CD14-positive monocyte (primary cell): ENCODE results near the gene PLD1. TPM values are rescaled to one million over a fixed set of nuclear protein-coding genes. Genes with fewer than 3 reads are reported as not detected.

Source experiments
- DNase-seq, 3 donors: peaks; one replicate each; pipeline ENCODE4 v3.0.0-alpha.2; 2011 to 2022
- H2AFZ ChIP-seq: 2 replicates; pipeline ENCODE4 v1.6.0; 2012; ENCODE audit warnings: mild to moderate bottlenecking, low read depth, low read length, inconsistent platforms; ENCODE audit not compliant: insufficient read depth, poor library complexity, severe bottlenecking
- H3K27ac ChIP-seq, 2 donors: 1 replicate in 1 of 2; 2 replicates in 1 of 2; pipeline ENCODE4 v1.5.1; 2012 to 2013; ENCODE audit warnings: low read length in 2 of 2, control low read depth in 1 of 2, inconsistent platforms in 1 of 2, low read depth in 1 of 2, mild to moderate bottlenecking in 1 of 2
- H3K27me3 ChIP-seq, 2 donors: one replicate each; pipeline versions ENCODE4 v1.6.0 to v1.6.1; 2011 to 2013; ENCODE audit warnings: low read length in 2 of 2; ENCODE audit not compliant: control insufficient read depth in 2 of 2, insufficient read depth in 2 of 2
- H3K36me3 ChIP-seq, 2 donors: replicated peaks in 1 of 2; 1 replicate in 1 of 2; 2 replicates in 1 of 2; pipeline versions ENCODE4 v1.5.1 to v1.6.1; 2012 to 2013; ENCODE audit warnings: low read length in 2 of 2, control low read depth in 1 of 2, inconsistent platforms in 1 of 2, mild to moderate bottlenecking in 1 of 2; ENCODE audit not compliant: insufficient read depth in 2 of 2, control insufficient read depth in 1 of 2
- H3K4me1 ChIP-seq, 2 donors: 1 replicate in 1 of 2; 2 replicates in 1 of 2; pipeline versions ENCODE4 v1.5.1 to v1.6.1; 2012 to 2013; ENCODE audit warnings: low read length in 2 of 2, control low read depth in 1 of 2, inconsistent platforms in 1 of 2, mild to moderate bottlenecking in 1 of 2, moderate library complexity in 1 of 2; ENCODE audit not compliant: insufficient read depth in 2 of 2, control insufficient read depth in 1 of 2
- H3K4me2 ChIP-seq: replicated peaks from 2 replicates; pipeline ENCODE3; 2012; ENCODE audit warnings: low read length, moderate library complexity, mild to moderate bottlenecking; ENCODE audit not compliant: poor library complexity, severe bottlenecking; ENCODE audit errors: extremely low read depth
- H3K4me3 ChIP-seq, 3 experiments: fragments of 200-600 bp in 1 of 3; sonication (generic) in 1 of 3; replicated peaks in 1 of 3; 1 replicate in 2 of 3; 2 replicates in 1 of 3; pipeline ENCODE4 v1.5.1; 2011 to 2013; ENCODE audit warnings: low read length in 3 of 3, mild to moderate bottlenecking in 3 of 3, control low read depth in 2 of 3, low read depth in 2 of 3, inconsistent platforms in 1 of 3, moderate library complexity in 1 of 3
- H3K79me2 ChIP-seq: 2 replicates; pipeline ENCODE4 v1.6.0; 2012; ENCODE audit warnings: mild to moderate bottlenecking, control low read depth, inconsistent platforms, low read length, moderate library complexity; ENCODE audit not compliant: insufficient read depth
- H3K9ac ChIP-seq: 2 replicates; pipeline ENCODE4 v1.6.0; 2017; ENCODE audit warnings: low read length, mild to moderate bottlenecking; ENCODE audit not compliant: insufficient read depth, poor library complexity, severe bottlenecking
- H3K9me3 ChIP-seq, 2 donors: replicated peaks in 1 of 2; 1 replicate in 1 of 2; 2 replicates in 1 of 2; pipeline versions ENCODE4 v1.5.1 to v1.6.1; 2012 to 2013; ENCODE audit warnings: low read length in 2 of 2, control low read depth in 1 of 2; ENCODE audit not compliant: control insufficient read depth in 1 of 2, insufficient read depth in 1 of 2
- H4K20me1 ChIP-seq: 2 replicates; pipeline ENCODE4 v1.6.0; 2012; ENCODE audit warnings: mild to moderate bottlenecking, low read length, control low read depth, moderate library complexity; ENCODE audit not compliant: insufficient read depth
- H3K27ac Mint-ChIP-seq, 7 donors: one replicate each; pipeline ENCODE4 v1.8.0; 2020; ENCODE audit warnings: mild to moderate bottlenecking in 7 of 7, mixed read lengths in 7 of 7, moderate library complexity in 6 of 7, inconsistent platforms in 2 of 7
- H3K27me3 Mint-ChIP-seq, 3 donors: one replicate each; pipeline ENCODE4 v1.8.0; 2021 to 2022; ENCODE audit warnings: low read depth in 3 of 3, mild to moderate bottlenecking in 3 of 3, mixed read lengths in 3 of 3, moderate library complexity in 3 of 3, inconsistent platforms in 1 of 3
- H3K36me3 Mint-ChIP-seq, 2 donors: one replicate each; pipeline ENCODE4 v1.8.0; 2020; ENCODE audit warnings: mixed read lengths in 2 of 2, inconsistent platforms in 1 of 2, mild to moderate bottlenecking in 1 of 2
- H3K4me1 Mint-ChIP-seq: one replicate; pipeline ENCODE4 v1.8.0; 2020; ENCODE audit warnings: mild to moderate bottlenecking, mixed read lengths
- H3K4me3 Mint-ChIP-seq, 2 donors: one replicate each; pipeline ENCODE4 v1.8.0; 2020; ENCODE audit warnings: mild to moderate bottlenecking in 2 of 2, mixed read lengths in 2 of 2, moderate library complexity in 1 of 2
- H3K9me3 Mint-ChIP-seq, 7 donors: one replicate each; pipeline ENCODE4 v1.8.0; 2020 to 2022; ENCODE audit warnings: mixed read lengths in 7 of 7, mild to moderate bottlenecking in 6 of 7, moderate library complexity in 6 of 7, inconsistent platforms in 2 of 7
- CTCF ChIP-seq: fragments of 200-600 bp; IDR thresholded peaks from one replicate; pipeline ENCODE4 v1.8.0; 2022; ENCODE audit warnings: antibody characterized with exemption, mild to moderate bottlenecking
- WGBS: methylation state at CpG from one replicate; pipeline ENCODE4 v1.1.5; 2013; ENCODE audit warnings: missing lambda C conversion rate; ENCODE audit not compliant: insufficient coverage; 5-methylcytosine and 5-hydroxymethylcytosine counted together
- intact Hi-C, 2 donors: fragments of 100-400 bp; cut with micrococcal nuclease; formaldehyde crosslinking; loops; one replicate each; pipeline versions ENCODE4 v1.15.0 to v1.15.1; 2023
- polyA plus RNA-seq, 3 donors: library from polyadenylated mRNA; depleted of rRNA in 1 of 3; unstranded in 2 of 3; stranded (reverse) in 1 of 3; fragments of 300-500 nt in 2 of 3; fragments of >200 nt in 1 of 3; fragmentation: Illumina TruSeq in 2 of 3; gene quantifications; 1 replicate in 2 of 3; 2 replicates in 1 of 3; pipeline ENCODE4 v1.2.3, GENCODE V29; 2012 to 2021

PLD1 gene
- polyA plus RNA-seq, 3 donors: 5.1 to 7.9 (median 5.8) TPM

GRCh38 chr3:171745577-171746319 lies 64.5 kb downstream of the PLD1 start:
- peaks cover 82% of the 10 kb centered on the region for H3K79me2 ChIP-seq
- H3K4me1 Mint-ChIP-seq: peaks cover 43% of the 10 kb centered on the region
- H3K4me3 ChIP-seq: no peak overlapping the region
- H3K36me3 ChIP-seq: no peaks in the 10 kb centered on the region
- 98% methylated on average over 39 of the region's 40 CpGs for WGBS
- no peaks in the 10 kb centered on the region for H3K27me3 ChIP-seq
- H3K4me3 Mint-ChIP-seq: no peak overlapping the region
- peak overlapping the region in 1 of 2 donors; percentile 20 for H3K27ac ChIP-seq
- no peak for DNase-seq
- intact Hi-C loops: no loop called here
- H3K4me1 ChIP-seq: peaks cover 27 to 30% of the 10 kb centered on the region in 2 donors
- peaks cover 9% of the 10 kb centered on the region for H4K20me1 ChIP-seq
- no peaks in the 10 kb centered on the region for H3K27me3 Mint-ChIP-seq
- H3K9ac ChIP-seq: no peak overlapping the region
- no peak overlapping the region for H2AFZ ChIP-seq
- H3K9me3 Mint-ChIP-seq: peaks cover 0 to 8% (median 3%) of the 10 kb centered on the region in 7 donors
- peaks cover 9 to 12% of the 10 kb centered on the region in 2 donors for H3K36me3 Mint-ChIP-seq
- no peak overlapping the region for H3K4me2 ChIP-seq
- H3K9me3 ChIP-seq: no peaks in the 10 kb centered on the region
- no peak for TF ChIP-seq CTCF
- H3K27ac Mint-ChIP-seq: peak overlapping the region in 1 of 7 donors; percentile 63

GRCh38 chr3:171744158-171744741 lies 66.0 kb downstream of the PLD1 start:
- TF ChIP-seq CTCF: no peak
- Histone ChIP-seq H2AFZ (no peak overlapping the region), H3K9me3 (no peaks in the 10 kb centered on the region), H3K4me1 (peaks cover 25 to 29% of the 10 kb centered on the region in 2 donors), H3K4me2 (no peak overlapping the region), H3K79me2 (peaks cover 79% of the 10 kb centered on the region), H3K9ac (no peak overlapping the region), H3K27me3 (no peaks in the 10 kb centered on the region), H4K20me1 (peaks cover 9% of the 10 kb centered on the region), H3K27ac (no peak overlapping the region), H3K4me3 (no peak overlapping the region), H3K36me3 (no peaks in the 10 kb centered on the region)
- H3K4me1 Mint-ChIP-seq: peaks cover 42% of the 10 kb centered on the region
- H3K9me3 Mint-ChIP-seq: peaks cover 0 to 8% (median 3%) of the 10 kb centered on the region in 7 donors
- 98% methylated on average over 4 of the region's 5 CpGs for WGBS
- peaks cover 9 to 12% of the 10 kb centered on the region in 2 donors for H3K36me3 Mint-ChIP-seq
- H3K4me3 Mint-ChIP-seq: no peak overlapping the region
- H3K27ac Mint-ChIP-seq: peak overlapping the region in 1 of 7 donors; percentile 62
- no peaks in the 10 kb centered on the region for H3K27me3 Mint-ChIP-seq
- intact Hi-C loops: no loop called here
- DNase-seq: no peak
